SK-N-SH (cell line): ENCODE results near the gene C3orf22. TPM values are rescaled to one million over a fixed set of nuclear protein-coding genes. Genes with fewer than 3 reads are reported as not detected.

ENCODE experiments used
- CTCF ChIA-PET: fragments of 300-600, 350-600 bp; formaldehyde crosslinking; extraction: SDS; loops from one replicate; lab custom pipeline; 2021; lab: Yijun Ruan, JAX
- POLR2A ChIA-PET: fragments of 350-600 bp; sonication (Branson Sonifier 250); formaldehyde crosslinking; extraction: SDS; loops from one replicate; lab custom pipeline; 2020; ENCODE audit warnings: antibody characterized with exemption, inconsistent platforms; lab: Yijun Ruan, JAX
- DNase-seq: peaks from one replicate; pipeline ENCODE4 v3.0.0; 2012
- H2AFZ ChIP-seq: fragments of 200-600 bp; sonication (generic); 2 replicates; pipeline ENCODE4 v1.8.1; 2016; ENCODE audit warnings: antibody characterized with exemption, mild to moderate bottlenecking, low read depth
- H3F3A ChIP-seq: fragments of 200-600 bp; sonication (generic); replicated peaks from 2 replicates; pipeline ENCODE3; 2016; ENCODE audit warnings: antibody characterized with exemption, mild to moderate bottlenecking; ENCODE audit not compliant: insufficient read depth
- H3K27ac ChIP-seq, 2 experiments: fragments of 200-500 bp in 1 of 2; fragments of 200-600 bp in 1 of 2; sonication (Bioruptor generic) in 1 of 2; sonication (generic), shearing (Covaris generic) in 1 of 2; 2 replicates each; pipeline versions ENCODE4 v1.5.1 to v1.6.1; 2014 to 2016; ENCODE audit warnings: low read depth in 2 of 2, inconsistent platforms in 1 of 2, low read length in 1 of 2, mild to moderate bottlenecking in 1 of 2, mixed read lengths in 1 of 2
- H3K27me3 ChIP-seq: fragments of 200-600 bp; sonication (generic), shearing (Covaris generic); 2 replicates; pipeline ENCODE4 v1.6.1; 2016; ENCODE audit warnings: mixed run types; ENCODE audit not compliant: insufficient read depth
- H3K36me3 ChIP-seq, 2 experiments: fragments of 200-500 bp in 1 of 2; fragments of 200-600 bp in 1 of 2; sonication (Bioruptor generic) in 1 of 2; sonication (generic) in 1 of 2; replicated peaks in 1 of 2; 2 replicates each; pipeline versions ENCODE3 to v1.5.1; 2014 to 2016; ENCODE audit warnings: low read length in 1 of 2, mild to moderate bottlenecking in 1 of 2; ENCODE audit not compliant: insufficient read depth in 2 of 2, control insufficient read depth in 1 of 2
- H3K4me1 ChIP-seq, 2 experiments: fragments of 200-500 bp in 1 of 2; fragments of 200-600 bp in 1 of 2; sonication (Bioruptor generic) in 1 of 2; sonication (generic), shearing (Covaris generic) in 1 of 2; 2 replicates each; pipeline versions ENCODE4 v1.5.1 to v1.6.1; 2014 to 2016; ENCODE audit warnings: low read depth in 1 of 2, low read length in 1 of 2, mixed run types in 1 of 2; ENCODE audit not compliant: insufficient read depth in 2 of 2, control insufficient read depth in 1 of 2
- H3K4me2 ChIP-seq: fragments of 200-600 bp; sonication (generic), shearing (Covaris generic); 2 replicates; pipeline ENCODE4 v1.6.1; 2017; ENCODE audit warnings: mixed run types
- H3K4me3 ChIP-seq, 2 experiments: fragments of 200-500 bp in 1 of 2; fragments of 200-600 bp in 1 of 2; sonication (Bioruptor generic) in 1 of 2; sonication (generic), shearing (Covaris generic) in 1 of 2; 2 replicates each; pipeline versions ENCODE4 v1.5.1 to v1.8.1; 2014 to 2016; ENCODE audit warnings: low read depth in 2 of 2, inconsistent platforms in 1 of 2, low read length in 1 of 2, mild to moderate bottlenecking in 1 of 2, mixed read lengths in 1 of 2, moderate library complexity in 1 of 2
- H3K79me2 ChIP-seq: fragments of 200-600 bp; sonication (generic); 2 replicates; pipeline ENCODE4 v1.8.1; 2017; ENCODE audit warnings: mild to moderate bottlenecking; ENCODE audit not compliant: insufficient read depth
- H3K9ac ChIP-seq: fragments of 200-600 bp; sonication (generic); 2 replicates; pipeline ENCODE4 v1.6.1; 2017; ENCODE audit warnings: mixed run types
- H3K9me2 ChIP-seq: fragments of 200-600 bp; sonication (generic); 2 replicates; pipeline ENCODE4 v1.6.1; 2017; ENCODE audit warnings: mixed run types
- H3K9me3 ChIP-seq: fragments of 200-600 bp; sonication (generic); 2 replicates; pipeline ENCODE4 v1.6.1; 2017; ENCODE audit warnings: mixed run types, mild to moderate bottlenecking, moderate library complexity
- H4K20me1 ChIP-seq: fragments of 200-600 bp; sonication (generic); 2 replicates; pipeline ENCODE4 v1.6.1; 2017; ENCODE audit warnings: mild to moderate bottlenecking, mixed run types; ENCODE audit not compliant: insufficient read depth
- ELF1 ChIP-seq: IDR thresholded peaks from 2 replicates; pipeline ENCODE4 v1.4.0; 2012
- EZH2phosphoT487 ChIP-seq: fragments of 200-600 bp; sonication (generic); IDR thresholded peaks from 2 replicates; pipeline ENCODE4 v1.6.1; 2017; ENCODE audit warnings: low read depth, mixed run types, mild to moderate bottlenecking, antibody characterized with exemption, moderate library complexity, borderline replicate concordance
- FOXJ3 ChIP-seq: sonication (generic); formaldehyde crosslinking; IDR thresholded peaks from 2 replicates; pipeline ENCODE4 v1.5.1; 2020; ENCODE audit warnings: mild to moderate bottlenecking, missing genetic modification reagents
- FOXM1 ChIP-seq: IDR thresholded peaks from 2 replicates; pipeline ENCODE4 v1.4.0; 2012; ENCODE audit warnings: low read depth, mild to moderate bottlenecking
- NRF1 ChIP-seq: IDR thresholded peaks from 2 replicates; pipeline ENCODE4 v1.6.1; 2012; ENCODE audit warnings: low read depth, mild to moderate bottlenecking, low read length
- RFX5 ChIP-seq: IDR thresholded peaks from 2 replicates; pipeline ENCODE4 v1.6.1; 2012; ENCODE audit warnings: mild to moderate bottlenecking, improper control_type of control experiment, low read length
- TEAD4 ChIP-seq: IDR thresholded peaks from 2 replicates; pipeline ENCODE4 v1.4.0; 2012; ENCODE audit warnings: mild to moderate bottlenecking, borderline replicate concordance; ENCODE audit not compliant: insufficient read depth
- YY1 ChIP-seq: IDR thresholded peaks from 2 replicates; pipeline ENCODE4 v1.4.0; 2012; ENCODE audit warnings: low read depth, mild to moderate bottlenecking
- WGBS: methylation state at CpG from one replicate; pipeline ENCODE4 v1.1.6; 2017; ENCODE audit warnings: low lambda C conversion rate; 5-methylcytosine and 5-hydroxymethylcytosine counted together
- polyA plus RNA-seq, 3 experiments: library from polyadenylated mRNA; depleted of rRNA; stranded (reverse); fragments of >200 nt; gene quantifications; 2 replicates each; pipeline ENCODE4 v1.2.3, GENCODE V29; 2012
- TF ChIP-seq, protein P1 (sequence below): IDR thresholded peaks from 2 replicates; pipeline ENCODE4 v1.6.1; 2012; ENCODE audit warnings: mild to moderate bottlenecking, low read depth, low read length, moderate library complexity
- TF ChIP-seq, protein P2 (sequence below): fragments of 150-350 bp; IDR thresholded peaks from 2 replicates; pipeline ENCODE4 v1.6.1; 2016; ENCODE audit warnings: mild to moderate bottlenecking, low read depth, low read length
- TF ChIP-seq, protein P3 (sequence below): fragments of 200-600 bp; sonication (generic); IDR thresholded peaks from 2 replicates; pipeline ENCODE4 v1.6.1; 2017; ENCODE audit warnings: antibody characterized with exemption, mild to moderate bottlenecking, moderate library complexity
- TF ChIP-seq, protein P4 (sequence below): fragments of 150-350 bp; IDR thresholded peaks from 2 replicates; pipeline ENCODE4 v1.6.1; 2017; ENCODE audit warnings: antibody characterized with exemption, low read length, low read depth, borderline replicate concordance
- TF ChIP-seq, protein P5 (sequence below): IDR thresholded peaks from 2 replicates; pipeline ENCODE4 v1.4.0; 2012; ENCODE audit warnings: low read depth, borderline replicate concordance
- TF ChIP-seq, protein P6 (sequence below): IDR thresholded peaks from 2 replicates; pipeline ENCODE4 v1.4.0; 2012; ENCODE audit warnings: low read depth, borderline replicate concordance

C3orf22 gene
- polyA plus RNA-seq, 1 of the 3 experiments (the other 2 are of a cell fraction) = not detected

DNA sequence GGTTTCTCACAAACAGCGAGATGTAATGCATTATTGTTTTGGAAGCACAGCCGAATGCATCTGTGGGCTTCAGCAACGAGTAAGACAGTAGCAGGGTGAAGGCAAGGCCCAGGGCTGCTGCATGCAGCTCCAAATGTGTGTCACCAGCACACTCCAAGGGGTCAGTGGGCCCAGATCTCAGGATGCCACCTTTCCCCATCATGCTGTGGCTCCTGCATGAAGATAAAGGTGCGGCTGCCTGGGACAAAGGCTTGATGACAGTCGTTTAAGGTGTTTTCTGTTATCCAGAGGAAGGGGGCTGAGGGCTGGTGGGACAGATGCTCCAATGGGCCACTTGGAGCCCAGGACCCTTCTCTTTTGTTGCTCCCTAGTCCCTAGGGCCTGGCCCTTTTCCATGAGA lies 13.2 kb downstream of the C3orf22 start:
- Histone ChIP-seq H3K9me3 (no peaks in the 10 kb centered on the region), H3K4me1 (peaks cover 4 to 5% of the 10 kb centered on the region in 2 experiments; a peak in 2 of 4 replicates), H3K9ac (no peak overlapping the region), H3K4me2 (no peak overlapping the region), H3K4me3 (no peak overlapping the region), H3K27ac (no peak overlapping the region), H2AFZ (no peak overlapping the region), H3K9me2 (no peaks in the 10 kb centered on the region), H4K20me1 (no peaks in the 10 kb centered on the region), H3F3A (peaks cover 4% of the 10 kb centered on the region), H3K79me2 (no peaks in the 10 kb centered on the region), H3K27me3 (peaks cover 9% of the 10 kb centered on the region; the same call in 1 of the 2 replicates), H3K36me3 (no peaks in the 10 kb centered on the region)
- ChIA-PET CTCF (interaction anchor here (1.6 kb wide), 1 partner anchor 411 kb away, joined by 4 read pairs; no protein-coding TSS in a partner anchor), POLR2A (no interaction called here)
- DNase-seq = peak; percentile 11
- TF ChIP-seq, protein P1, sequence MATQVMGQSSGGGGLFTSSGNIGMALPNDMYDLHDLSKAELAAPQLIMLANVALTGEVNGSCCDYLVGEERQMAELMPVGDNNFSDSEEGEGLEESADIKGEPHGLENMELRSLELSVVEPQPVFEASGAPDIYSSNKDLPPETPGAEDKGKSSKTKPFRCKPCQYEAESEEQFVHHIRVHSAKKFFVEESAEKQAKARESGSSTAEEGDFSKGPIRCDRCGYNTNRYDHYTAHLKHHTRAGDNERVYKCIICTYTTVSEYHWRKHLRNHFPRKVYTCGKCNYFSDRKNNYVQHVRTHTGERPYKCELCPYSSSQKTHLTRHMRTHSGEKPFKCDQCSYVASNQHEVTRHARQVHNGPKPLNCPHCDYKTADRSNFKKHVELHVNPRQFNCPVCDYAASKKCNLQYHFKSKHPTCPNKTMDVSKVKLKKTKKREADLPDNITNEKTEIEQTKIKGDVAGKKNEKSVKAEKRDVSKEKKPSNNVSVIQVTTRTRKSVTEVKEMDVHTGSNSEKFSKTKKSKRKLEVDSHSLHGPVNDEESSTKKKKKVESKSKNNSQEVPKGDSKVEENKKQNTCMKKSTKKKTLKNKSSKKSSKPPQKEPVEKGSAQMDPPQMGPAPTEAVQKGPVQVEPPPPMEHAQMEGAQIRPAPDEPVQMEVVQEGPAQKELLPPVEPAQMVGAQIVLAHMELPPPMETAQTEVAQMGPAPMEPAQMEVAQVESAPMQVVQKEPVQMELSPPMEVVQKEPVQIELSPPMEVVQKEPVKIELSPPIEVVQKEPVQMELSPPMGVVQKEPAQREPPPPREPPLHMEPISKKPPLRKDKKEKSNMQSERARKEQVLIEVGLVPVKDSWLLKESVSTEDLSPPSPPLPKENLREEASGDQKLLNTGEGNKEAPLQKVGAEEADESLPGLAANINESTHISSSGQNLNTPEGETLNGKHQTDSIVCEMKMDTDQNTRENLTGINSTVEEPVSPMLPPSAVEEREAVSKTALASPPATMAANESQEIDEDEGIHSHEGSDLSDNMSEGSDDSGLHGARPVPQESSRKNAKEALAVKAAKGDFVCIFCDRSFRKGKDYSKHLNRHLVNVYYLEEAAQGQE = no peak
- no peak for TF ChIP-seq NRF1
- TF ChIP-seq RFX5 = no peak
- no peak for TF ChIP-seq YY1
- no peak for TF ChIP-seq FOXM1
- TF ChIP-seq, protein P2, sequence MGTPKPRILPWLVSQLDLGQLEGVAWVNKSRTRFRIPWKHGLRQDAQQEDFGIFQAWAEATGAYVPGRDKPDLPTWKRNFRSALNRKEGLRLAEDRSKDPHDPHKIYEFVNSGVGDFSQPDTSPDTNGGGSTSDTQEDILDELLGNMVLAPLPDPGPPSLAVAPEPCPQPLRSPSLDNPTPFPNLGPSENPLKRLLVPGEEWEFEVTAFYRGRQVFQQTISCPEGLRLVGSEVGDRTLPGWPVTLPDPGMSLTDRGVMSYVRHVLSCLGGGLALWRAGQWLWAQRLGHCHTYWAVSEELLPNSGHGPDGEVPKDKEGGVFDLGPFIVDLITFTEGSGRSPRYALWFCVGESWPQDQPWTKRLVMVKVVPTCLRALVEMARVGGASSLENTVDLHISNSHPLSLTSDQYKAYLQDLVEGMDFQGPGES = no peak
- no peak for TF ChIP-seq ELF1
- TF ChIP-seq, protein P3, sequence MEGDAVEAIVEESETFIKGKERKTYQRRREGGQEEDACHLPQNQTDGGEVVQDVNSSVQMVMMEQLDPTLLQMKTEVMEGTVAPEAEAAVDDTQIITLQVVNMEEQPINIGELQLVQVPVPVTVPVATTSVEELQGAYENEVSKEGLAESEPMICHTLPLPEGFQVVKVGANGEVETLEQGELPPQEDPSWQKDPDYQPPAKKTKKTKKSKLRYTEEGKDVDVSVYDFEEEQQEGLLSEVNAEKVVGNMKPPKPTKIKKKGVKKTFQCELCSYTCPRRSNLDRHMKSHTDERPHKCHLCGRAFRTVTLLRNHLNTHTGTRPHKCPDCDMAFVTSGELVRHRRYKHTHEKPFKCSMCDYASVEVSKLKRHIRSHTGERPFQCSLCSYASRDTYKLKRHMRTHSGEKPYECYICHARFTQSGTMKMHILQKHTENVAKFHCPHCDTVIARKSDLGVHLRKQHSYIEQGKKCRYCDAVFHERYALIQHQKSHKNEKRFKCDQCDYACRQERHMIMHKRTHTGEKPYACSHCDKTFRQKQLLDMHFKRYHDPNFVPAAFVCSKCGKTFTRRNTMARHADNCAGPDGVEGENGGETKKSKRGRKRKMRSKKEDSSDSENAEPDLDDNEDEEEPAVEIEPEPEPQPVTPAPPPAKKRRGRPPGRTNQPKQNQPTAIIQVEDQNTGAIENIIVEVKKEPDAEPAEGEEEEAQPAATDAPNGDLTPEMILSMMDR = no peak
- TF ChIP-seq, protein P4, sequence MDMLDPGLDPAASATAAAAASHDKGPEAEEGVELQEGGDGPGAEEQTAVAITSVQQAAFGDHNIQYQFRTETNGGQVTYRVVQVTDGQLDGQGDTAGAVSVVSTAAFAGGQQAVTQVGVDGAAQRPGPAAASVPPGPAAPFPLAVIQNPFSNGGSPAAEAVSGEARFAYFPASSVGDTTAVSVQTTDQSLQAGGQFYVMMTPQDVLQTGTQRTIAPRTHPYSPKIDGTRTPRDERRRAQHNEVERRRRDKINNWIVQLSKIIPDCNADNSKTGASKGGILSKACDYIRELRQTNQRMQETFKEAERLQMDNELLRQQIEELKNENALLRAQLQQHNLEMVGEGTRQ = no peak
- TF ChIP-seq, protein P5, sequence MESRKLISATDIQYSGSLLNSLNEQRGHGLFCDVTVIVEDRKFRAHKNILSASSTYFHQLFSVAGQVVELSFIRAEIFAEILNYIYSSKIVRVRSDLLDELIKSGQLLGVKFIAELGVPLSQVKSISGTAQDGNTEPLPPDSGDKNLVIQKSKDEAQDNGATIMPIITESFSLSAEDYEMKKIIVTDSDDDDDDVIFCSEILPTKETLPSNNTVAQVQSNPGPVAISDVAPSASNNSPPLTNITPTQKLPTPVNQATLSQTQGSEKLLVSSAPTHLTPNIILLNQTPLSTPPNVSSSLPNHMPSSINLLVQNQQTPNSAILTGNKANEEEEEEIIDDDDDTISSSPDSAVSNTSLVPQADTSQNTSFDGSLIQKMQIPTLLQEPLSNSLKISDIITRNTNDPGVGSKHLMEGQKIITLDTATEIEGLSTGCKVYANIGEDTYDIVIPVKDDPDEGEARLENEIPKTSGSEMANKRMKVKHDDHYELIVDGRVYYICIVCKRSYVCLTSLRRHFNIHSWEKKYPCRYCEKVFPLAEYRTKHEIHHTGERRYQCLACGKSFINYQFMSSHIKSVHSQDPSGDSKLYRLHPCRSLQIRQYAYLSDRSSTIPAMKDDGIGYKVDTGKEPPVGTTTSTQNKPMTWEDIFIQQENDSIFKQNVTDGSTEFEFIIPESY = no peak
- TF ChIP-seq FOXJ3 (CRISPR knock-in tag) = no peak
- TF ChIP-seq, protein P6, sequence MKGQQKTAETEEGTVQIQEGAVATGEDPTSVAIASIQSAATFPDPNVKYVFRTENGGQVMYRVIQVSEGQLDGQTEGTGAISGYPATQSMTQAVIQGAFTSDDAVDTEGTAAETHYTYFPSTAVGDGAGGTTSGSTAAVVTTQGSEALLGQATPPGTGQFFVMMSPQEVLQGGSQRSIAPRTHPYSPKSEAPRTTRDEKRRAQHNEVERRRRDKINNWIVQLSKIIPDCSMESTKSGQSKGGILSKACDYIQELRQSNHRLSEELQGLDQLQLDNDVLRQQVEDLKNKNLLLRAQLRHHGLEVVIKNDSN = no peak
- TF ChIP-seq EZH2phosphoT487 = no peak
- no peak for TF ChIP-seq TEAD4
- WGBS = 55% methylated on average over 5 of the region's 5 CpGs
